Keratinocyte (primary cell): ENCODE measurements around the gene RBM4. TPM values are rescaled to one million over a fixed set of nuclear protein-coding genes. Genes with fewer than 3 reads are reported as not detected.

ENCODE experiments used
- DNase-seq: peaks from one replicate; pipeline ENCODE4 v3.0.0-alpha.2; 2011; ENCODE audit warnings: low read depth, missing footprints, low spot score
- FAIRE-seq: peaks from 2 replicates; lab custom pipeline; 2011; peaks lifted over from hg19 to GRCh38; lab: Jason Lieb, UNC
- H2AFZ ChIP-seq: 2 replicates; pipeline ENCODE4 v1.6.0; 2012; ENCODE audit warnings: low read length, control low read depth, inconsistent platforms; ENCODE audit not compliant: control insufficient read depth
- H3K27ac ChIP-seq: 2 replicates; pipeline ENCODE4 v1.5.1; 2011; ENCODE audit warnings: low read length; ENCODE audit not compliant: control insufficient read depth, insufficient read depth
- H3K27me3 ChIP-seq: 3 replicates; pipeline ENCODE4 v1.6.0; 2011; ENCODE audit warnings: low read length; ENCODE audit not compliant: control insufficient read depth, insufficient read depth; ENCODE audit errors: extremely low read depth
- H3K36me3 ChIP-seq, 2 experiments: 2 replicates in 1 of 2; 3 replicates in 1 of 2; pipeline ENCODE4 v1.5.1; 2011; ENCODE audit warnings: low read length in 2 of 2, mild to moderate bottlenecking in 1 of 2; ENCODE audit not compliant: control insufficient read depth in 2 of 2, insufficient read depth in 2 of 2; ENCODE audit errors: extremely low read depth in 1 of 2
- H3K4me1 ChIP-seq: 3 replicates; pipeline ENCODE4 v1.5.1; 2011; ENCODE audit warnings: low read length; ENCODE audit not compliant: control insufficient read depth, insufficient read depth; ENCODE audit errors: extremely low read depth
- H3K4me2 ChIP-seq: 3 replicates; pipeline ENCODE4 v1.6.0; 2011; ENCODE audit warnings: low read depth, low read length; ENCODE audit not compliant: control insufficient read depth, insufficient read depth; ENCODE audit errors: extremely low read depth
- H3K4me3 ChIP-seq, 3 experiments: fragments of 200-600 bp in 1 of 3; sonication (generic) in 1 of 3; 2 replicates in 2 of 3; 3 replicates in 1 of 3; pipeline ENCODE4 v1.5.1; 2011 to 2016; ENCODE audit warnings: low read length in 3 of 3, mild to moderate bottlenecking in 3 of 3, control low read depth in 2 of 3, inconsistent platforms in 1 of 3, low read depth in 1 of 3, mixed read lengths in 1 of 3, mixed run types in 1 of 3, moderate library complexity in 1 of 3; ENCODE audit not compliant: control insufficient read depth in 2 of 3, insufficient read depth in 2 of 3; ENCODE audit errors: extremely low read depth in 1 of 3
- H3K79me2 ChIP-seq: 2 replicates; pipeline ENCODE4 v1.6.0; 2012; ENCODE audit warnings: low read length; ENCODE audit not compliant: control insufficient read depth, insufficient read depth
- H3K9ac ChIP-seq: 3 replicates; pipeline ENCODE4 v1.6.0; 2011; ENCODE audit warnings: low read length; ENCODE audit not compliant: control insufficient read depth, insufficient read depth; ENCODE audit errors: extremely low read depth
- H3K9me1 ChIP-seq: 3 replicates; pipeline ENCODE4 v1.6.0; 2011; ENCODE audit warnings: low read length; ENCODE audit not compliant: control insufficient read depth, insufficient read depth; ENCODE audit errors: extremely low read depth
- H3K9me3 ChIP-seq: 2 replicates; pipeline ENCODE4 v1.5.1; 2012; ENCODE audit warnings: low read depth, low read length; ENCODE audit not compliant: control insufficient read depth
- H4K20me1 ChIP-seq: 3 replicates; pipeline ENCODE4 v1.6.0; 2011; ENCODE audit warnings: low read length; ENCODE audit not compliant: control insufficient read depth, insufficient read depth; ENCODE audit errors: extremely low read depth
- CTCF ChIP-seq, 3 experiments: IDR thresholded peaks in 1 of 3; conservative IDR thresholded peaks in 1 of 3; optimal IDR thresholded peaks in 1 of 3; 2 replicates in 2 of 3; 3 replicates in 1 of 3; pipeline versions ENCODE3 to v1.5.1; 2011; ENCODE audit warnings: low read length in 3 of 3, mild to moderate bottlenecking in 3 of 3, moderate library complexity in 2 of 3, control low read depth in 1 of 3, inconsistent platforms in 1 of 3; ENCODE audit not compliant: insufficient read depth in 2 of 3; ENCODE audit errors: extremely low read depth in 1 of 3
- EZH2 ChIP-seq: IDR thresholded peaks from one replicate; pipeline ENCODE4 v1.6.1; 2012; ENCODE audit warnings: inconsistent platforms, mild to moderate bottlenecking, low read length, moderate library complexity
- dilution Hi-C: fragments of 300-500 bp; cut with MboI; formaldehyde crosslinking; loops from one replicate; pipeline ENCODE4 v1.7.0; 2020; ENCODE audit warnings: low sequenced_read_pairs; ENCODE audit not compliant: extremely low pct_ligation_motif_present
- polyA plus RNA-seq, 5 experiments: library from polyadenylated mRNA; depleted of rRNA in 3 of 5; stranded (reverse) in 3 of 5; stranded (forward) in 1 of 5; unstranded in 1 of 5; fragments of >200 nt; gene quantifications; 1 replicate in 1 of 5; 2 replicates in 3 of 5; 3 replicates in 1 of 5; pipeline versions ENCODE4 v1.2.1 to v1.2.3, GENCODE V29; 2011 to 2012; ENCODE audit warnings: missing spikeins in 2 of 5, low read depth in 1 of 5, low replicate concordance in 1 of 5

Gene RBM4
- polyA plus RNA-seq, 1 donor (not counting 4 experiments of a cell fraction or from before 2014, with no cell fraction given), result 190 TPM

- H3K36me3 ChIP-seq, result peaks cover 48 to 50% of the 10 kb centered on the region in 2 experiments
- no peaks in the 10 kb centered on the region for H3K4me1 ChIP-seq
- peaks cover 23% of the 10 kb centered on the region for H4K20me1 ChIP-seq
- no peak overlapping the region for H3K4me2 ChIP-seq
- no peaks in the 10 kb centered on the region for H3K9me3 ChIP-seq
- no peak for DNase-seq
- no peak for FAIRE-seq
- peaks cover 95% of the 10 kb centered on the region for H3K79me2 ChIP-seq
- no peak for TF ChIP-seq CTCF (optimal IDR thresholded peaks at IDR 0.05 in 1 of 3, IDR thresholded peaks at IDR 0.05 in 1 of 3, conservative IDR thresholded peaks at IDR 0.05 in 1 of 3; ENCODE audit: extremely low read depth in 1 of 3, insufficient read depth in 2 of 3, low read length in 3 of 3)
- TF ChIP-seq EZH2, result no peak
- H3K4me3 ChIP-seq, result no peak overlapping the region
- H2AFZ ChIP-seq, result no peak overlapping the region
- H3K27ac ChIP-seq, result no peak overlapping the region
- H3K9ac ChIP-seq, result no peak overlapping the region
- H3K9me1 ChIP-seq, result no peaks in the 10 kb centered on the region
- dilution Hi-C loops, result no loop called here
- H3K27me3 ChIP-seq, result no peaks in the 10 kb centered on the region
Measured at GRCh38 chr11:66629356-66629755, 9.1 kb upstream of the RBM4 start.

- H3K9me1 ChIP-seq, result no peaks in the 10 kb centered on the region
- no peak overlapping the region for H3K4me2 ChIP-seq
- DNase-seq, result no peak
- H3K27me3 ChIP-seq, result no peaks in the 10 kb centered on the region
- TF ChIP-seq EZH2 (no peak), CTCF (optimal IDR thresholded peaks at IDR 0.05 in 1 of 3, IDR thresholded peaks at IDR 0.05 in 1 of 3, conservative IDR thresholded peaks at IDR 0.05 in 1 of 3; ENCODE audit: extremely low read depth in 1 of 3, insufficient read depth in 2 of 3, low read length in 3 of 3) (no peak)
- H3K79me2 ChIP-seq, result peaks cover 93% of the 10 kb centered on the region
- H4K20me1 ChIP-seq, result peaks cover 8% of the 10 kb centered on the region
- no peak overlapping the region for H3K9ac ChIP-seq
- dilution Hi-C loops, result no loop called here
- no peak overlapping the region for H3K4me3 ChIP-seq
- no peak overlapping the region for H3K27ac ChIP-seq
- H3K36me3 ChIP-seq, result peaks cover 31% of the 10 kb centered on the region in 2 experiments
- H3K9me3 ChIP-seq, result no peaks in the 10 kb centered on the region
- no peak overlapping the region for H2AFZ ChIP-seq
- FAIRE-seq, result no peak
- H3K4me1 ChIP-seq, result peaks cover 7% of the 10 kb centered on the region
Measured at GRCh38 chr11:66631883-66632282, 6.6 kb upstream of the RBM4 start.
